SK-N-DZ (cell line): ENCODE measurements around the gene VASN.

Source experiments
- DNase-seq: peaks from one replicate; pipeline ENCODE4 v3.0.0-alpha.2; 2015; ENCODE audit warnings: low spot score

The VASN gene

GRCh38 chr16:4370570-4371356, 885 bp upstream of the VASN start:
- no peak for DNase-seq

- DNase-seq: no peak
These were observed 441 bp downstream of the VASN start for GRCh38 chr16:4372001-4372577.

DNA sequence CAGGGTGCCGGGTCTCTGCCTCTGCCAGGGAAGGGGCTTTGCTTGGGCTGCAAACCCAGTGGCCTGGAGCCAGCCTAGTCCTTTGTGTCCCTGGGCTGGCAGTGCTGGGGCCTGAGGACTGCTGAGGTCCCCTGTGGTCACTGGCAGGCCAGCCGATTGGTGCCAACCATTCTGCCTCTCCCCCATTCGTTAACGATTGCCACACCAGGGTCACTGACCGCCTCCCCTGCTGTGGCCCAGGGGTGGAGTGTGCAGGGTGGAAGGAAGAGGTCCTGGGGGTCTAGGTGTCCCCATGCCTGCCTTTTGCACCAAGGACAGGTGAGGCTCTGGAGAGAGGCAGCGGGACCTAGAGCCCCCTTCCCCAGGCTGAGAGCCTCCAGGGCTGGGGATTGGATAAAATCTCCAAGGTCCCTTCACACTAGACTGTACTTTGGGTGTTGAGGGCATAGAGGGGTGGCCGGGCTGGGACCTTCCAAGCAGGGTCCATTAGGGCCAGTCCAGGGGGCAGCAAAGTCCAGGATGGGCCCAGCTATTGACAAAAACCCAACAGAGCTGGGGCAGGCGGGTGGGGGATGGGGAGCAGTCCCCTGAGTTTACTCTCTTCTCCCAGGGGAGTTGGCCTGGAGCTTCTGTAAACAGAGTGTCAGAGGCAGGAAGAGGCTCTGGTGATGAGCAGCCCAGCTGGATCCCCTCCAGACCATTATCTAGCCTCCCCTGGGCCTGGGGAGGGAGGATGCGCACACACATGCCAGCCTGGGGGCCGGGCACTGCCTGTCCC, 1.1 kb downstream of the VASN start:
- DNase-seq: peak; percentile 63

GRCh38 chr16:4373356-4373908, 1.8 kb downstream of the VASN start:
- DNase-seq: no peak

DNA sequence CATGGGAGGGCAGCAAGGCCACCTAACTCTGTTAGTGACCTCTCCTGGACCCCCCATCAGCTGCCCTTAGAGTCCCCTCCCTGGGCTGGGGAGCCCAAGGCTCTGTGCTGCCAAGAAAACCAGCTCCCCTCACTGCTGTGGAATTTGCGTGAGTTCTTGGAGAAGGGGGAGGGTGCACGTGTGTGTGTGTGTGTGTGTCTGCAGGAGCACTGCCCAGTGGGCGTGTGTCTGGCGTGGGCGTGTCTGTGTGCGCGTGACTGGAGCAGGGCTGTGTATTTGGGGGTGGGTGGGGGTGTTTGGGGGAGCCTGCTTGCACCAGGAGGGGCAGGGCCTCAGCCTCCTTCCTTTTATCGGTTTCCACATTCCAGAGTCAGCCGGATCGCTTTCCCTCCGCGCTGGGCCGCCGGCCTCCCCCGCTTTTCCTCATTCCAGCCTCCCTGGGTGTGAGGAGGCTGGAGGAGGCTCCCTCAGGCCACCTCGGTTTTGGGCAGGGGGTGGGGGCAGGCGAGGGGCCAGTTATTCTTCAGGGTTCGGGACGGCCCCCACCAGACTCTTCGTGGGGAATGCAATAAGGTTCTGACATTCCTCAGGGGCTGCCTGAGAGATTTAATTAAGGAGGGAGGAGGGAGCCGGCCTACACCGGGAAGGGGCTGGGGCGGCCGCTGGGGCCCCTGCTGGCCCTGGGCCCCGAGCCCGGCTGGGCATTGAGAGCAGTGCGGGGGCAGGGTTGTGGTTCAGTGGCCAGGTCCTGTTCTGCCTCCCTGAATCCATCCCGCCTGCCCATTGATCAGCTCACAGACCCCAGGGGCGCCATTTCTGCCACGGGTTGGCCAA, 2.5 kb downstream of the VASN start:
- no peak for DNase-seq

DNA sequence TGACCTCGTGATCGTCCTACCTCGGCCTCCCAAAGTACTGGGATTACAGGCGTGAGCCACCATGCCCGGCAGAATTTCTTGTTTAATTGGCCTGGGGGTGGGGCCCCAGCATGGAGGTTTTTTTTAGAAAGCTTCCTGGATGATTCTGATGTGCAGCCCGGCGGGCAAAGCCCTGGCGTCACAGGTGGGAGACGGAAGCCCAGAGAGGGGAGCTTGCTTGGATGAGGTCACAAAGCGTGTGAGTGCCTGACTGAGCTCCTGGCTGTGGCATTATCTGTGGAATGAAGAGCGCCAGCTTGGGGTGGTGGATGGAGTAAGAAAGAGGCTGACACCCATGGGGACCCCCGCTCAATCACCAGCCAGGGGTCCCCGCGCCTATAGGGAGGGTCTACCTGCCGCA, 4.1 kb downstream of the VASN start:
- DNase-seq: no peak

GRCh38 chr16:4376126-4376892, 4.7 kb downstream of the VASN start:
- no peak for DNase-seq

DNA sequence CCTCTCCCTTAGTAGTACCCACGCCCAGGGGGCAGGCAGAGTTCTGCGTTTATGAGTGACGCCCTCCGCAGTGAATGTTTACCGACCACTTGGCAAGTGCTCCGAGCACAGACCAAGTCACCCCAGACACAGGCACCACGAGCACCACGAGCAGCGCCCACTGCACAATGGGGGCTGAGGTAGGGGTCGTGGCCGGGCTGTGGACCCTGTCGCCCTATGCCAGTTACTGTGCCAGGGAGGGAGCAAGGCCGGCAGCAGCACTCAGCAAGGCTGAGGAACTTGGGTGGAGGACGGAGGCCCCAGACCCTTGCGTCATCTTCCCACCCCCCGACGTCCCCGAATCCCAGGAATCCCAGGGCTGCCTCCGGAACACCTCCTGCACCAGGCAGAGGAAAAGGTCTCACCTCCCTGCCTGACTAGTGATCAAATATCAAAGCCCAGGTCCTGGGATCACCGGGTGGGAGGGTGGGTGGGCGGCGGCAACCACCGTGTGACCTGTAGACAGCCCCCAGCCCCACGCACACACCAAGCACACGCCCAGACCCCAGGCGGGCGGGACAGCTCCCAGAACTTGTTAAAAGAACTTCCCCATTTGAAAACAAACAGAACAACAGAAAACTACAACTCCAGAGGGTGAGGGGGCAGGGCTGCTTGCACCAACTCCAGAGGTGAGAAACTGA, 5.4 kb downstream of the VASN start:
- DNase-seq: no peak

- no peak for DNase-seq
These were observed 6.0 kb downstream of the VASN start for GRCh38 chr16:4377573-4378154.

- no peak for DNase-seq
These were observed 6.6 kb downstream of the VASN start for GRCh38 chr16:4378161-4378666.

- no peak for DNase-seq
These were observed 7.5 kb downstream of the VASN start for GRCh38 chr16:4378999-4379690.

DNA sequence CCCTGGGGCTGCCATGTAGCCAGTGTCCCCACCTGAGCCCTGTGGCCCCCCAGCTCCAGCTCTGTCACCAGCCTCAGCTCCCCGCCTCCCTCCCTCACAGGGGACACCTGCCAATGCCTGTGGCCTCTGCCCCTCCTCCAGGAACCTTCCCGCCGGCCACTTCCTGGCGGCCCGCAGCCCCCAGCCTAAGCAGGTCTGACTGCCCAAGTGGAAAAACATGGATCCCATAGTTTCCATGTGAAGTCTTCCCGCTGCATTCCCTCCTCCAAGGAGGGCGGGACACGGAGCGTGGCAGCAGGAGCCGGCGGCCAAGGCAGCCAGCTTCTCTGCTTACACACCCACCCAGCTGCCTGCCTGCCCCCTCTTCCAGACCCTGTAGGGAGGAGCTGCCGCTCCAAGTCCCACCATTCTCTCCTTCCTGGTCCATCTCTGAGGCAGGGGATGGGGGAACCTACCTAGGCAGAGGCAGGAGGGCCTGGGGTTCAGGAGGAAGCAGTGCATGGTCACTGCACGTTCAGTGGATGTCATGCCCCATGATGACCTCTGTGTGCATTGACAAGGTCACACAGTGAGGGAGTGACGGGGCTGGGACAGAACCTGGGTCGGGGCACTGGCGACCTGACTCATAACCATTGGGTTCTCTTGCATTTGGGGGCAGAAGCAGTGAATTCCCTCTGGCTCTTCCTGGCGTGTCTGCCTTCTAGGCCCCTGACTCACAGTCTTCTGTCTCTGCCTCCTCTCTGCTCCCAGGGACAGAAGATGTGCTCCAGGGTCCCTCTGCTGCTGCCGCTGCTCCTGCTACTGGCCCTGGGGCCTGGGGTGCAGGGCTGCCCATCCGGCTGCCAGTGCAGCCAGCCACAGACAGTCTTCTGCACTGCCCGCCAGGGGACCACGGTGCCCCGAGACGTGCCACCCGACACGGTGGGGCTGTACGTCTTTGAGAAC, 8.7 kb downstream of the VASN start:
- DNase-seq: no peak

DNA sequence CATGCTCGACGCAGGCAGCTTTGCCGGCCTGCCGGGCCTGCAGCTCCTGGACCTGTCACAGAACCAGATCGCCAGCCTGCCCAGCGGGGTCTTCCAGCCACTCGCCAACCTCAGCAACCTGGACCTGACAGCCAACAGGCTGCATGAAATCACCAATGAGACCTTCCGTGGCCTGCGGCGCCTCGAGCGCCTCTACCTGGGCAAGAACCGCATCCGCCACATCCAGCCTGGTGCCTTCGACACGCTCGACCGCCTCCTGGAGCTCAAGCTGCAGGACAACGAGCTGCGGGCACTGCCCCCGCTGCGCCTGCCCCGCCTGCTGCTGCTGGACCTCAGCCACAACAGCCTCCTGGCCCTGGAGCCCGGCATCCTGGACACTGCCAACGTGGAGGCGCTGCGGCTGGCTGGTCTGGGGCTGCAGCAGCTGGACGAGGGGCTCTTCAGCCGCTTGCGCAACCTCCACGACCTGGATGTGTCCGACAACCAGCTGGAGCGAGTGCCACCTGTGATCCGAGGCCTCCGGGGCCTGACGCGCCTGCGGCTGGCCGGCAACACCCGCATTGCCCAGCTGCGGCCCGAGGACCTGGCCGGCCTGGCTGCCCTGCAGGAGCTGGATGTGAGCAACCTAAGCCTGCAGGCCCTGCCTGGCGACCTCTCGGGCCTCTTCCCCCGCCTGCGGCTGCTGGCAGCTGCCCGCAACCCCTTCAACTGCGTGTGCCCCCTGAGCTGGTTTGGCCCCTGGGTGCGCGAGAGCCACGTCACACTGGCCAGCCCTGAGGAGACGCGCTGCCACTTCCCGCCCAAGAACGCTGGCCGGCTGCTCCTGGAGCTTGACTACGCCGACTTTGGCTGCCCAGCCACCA, 9.7 kb downstream of the VASN start:
- no peak for DNase-seq

GRCh38 chr16:4381935-4382794, 10.5 kb downstream of the VASN start:
- no peak for DNase-seq

- DNase-seq: no peak
These were observed 11.2 kb downstream of the VASN start for GRCh38 chr16:4382795-4383357.
